ENCODE data around the gene NPR1.

DNA sequence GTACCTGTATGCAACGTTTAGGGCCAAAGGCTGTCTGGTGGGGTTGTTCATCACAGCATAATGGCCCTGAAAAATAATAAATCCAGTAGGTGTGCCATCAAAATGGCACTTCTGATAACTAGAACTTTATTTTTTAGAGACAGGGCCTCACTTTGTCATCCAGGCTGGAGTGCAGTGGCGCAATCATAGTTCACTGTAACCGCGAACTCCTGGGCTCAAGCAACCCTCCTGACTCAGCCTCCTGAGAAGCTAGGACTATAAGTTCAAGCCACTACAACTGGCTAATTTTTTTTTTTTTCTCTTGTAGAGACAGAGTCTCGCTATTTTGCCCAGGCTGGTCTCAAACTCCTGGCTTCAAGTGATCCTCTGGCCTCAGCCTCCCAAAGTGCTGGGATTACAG, 15.3 kb upstream of the NPR1 start:
- TF ChIP-seq EZH2 (IDR thresholded peaks at IDR 0.05) (no peak), EZH2phosphoT487 (IDR thresholded peaks at IDR 0.05) (no peak)
- TF ChIP-seq, protein P1, sequence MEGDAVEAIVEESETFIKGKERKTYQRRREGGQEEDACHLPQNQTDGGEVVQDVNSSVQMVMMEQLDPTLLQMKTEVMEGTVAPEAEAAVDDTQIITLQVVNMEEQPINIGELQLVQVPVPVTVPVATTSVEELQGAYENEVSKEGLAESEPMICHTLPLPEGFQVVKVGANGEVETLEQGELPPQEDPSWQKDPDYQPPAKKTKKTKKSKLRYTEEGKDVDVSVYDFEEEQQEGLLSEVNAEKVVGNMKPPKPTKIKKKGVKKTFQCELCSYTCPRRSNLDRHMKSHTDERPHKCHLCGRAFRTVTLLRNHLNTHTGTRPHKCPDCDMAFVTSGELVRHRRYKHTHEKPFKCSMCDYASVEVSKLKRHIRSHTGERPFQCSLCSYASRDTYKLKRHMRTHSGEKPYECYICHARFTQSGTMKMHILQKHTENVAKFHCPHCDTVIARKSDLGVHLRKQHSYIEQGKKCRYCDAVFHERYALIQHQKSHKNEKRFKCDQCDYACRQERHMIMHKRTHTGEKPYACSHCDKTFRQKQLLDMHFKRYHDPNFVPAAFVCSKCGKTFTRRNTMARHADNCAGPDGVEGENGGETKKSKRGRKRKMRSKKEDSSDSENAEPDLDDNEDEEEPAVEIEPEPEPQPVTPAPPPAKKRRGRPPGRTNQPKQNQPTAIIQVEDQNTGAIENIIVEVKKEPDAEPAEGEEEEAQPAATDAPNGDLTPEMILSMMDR (IDR thresholded peaks at IDR 0.05), result no peak
